Kidney epithelial cell (primary cell): ENCODE data around the gene EML1. TPM values are rescaled to one million over a fixed set of nuclear protein-coding genes. Genes with fewer than 3 reads are reported as not detected.

ENCODE experiments used
- DNase-seq: peaks from one replicate; pipeline ENCODE4 v3.0.0-alpha.2; 2010; ENCODE audit warnings: low read depth
- H3K27me3 ChIP-seq: 2 replicates; pipeline ENCODE4 v1.6.0; 2011; ENCODE audit warnings: low read length; ENCODE audit not compliant: control insufficient read depth, insufficient read depth
- H3K36me3 ChIP-seq: 2 replicates; pipeline ENCODE4 v1.5.1; 2011; ENCODE audit warnings: low read length; ENCODE audit not compliant: control insufficient read depth, insufficient read depth
- H3K4me3 ChIP-seq: 2 replicates; pipeline ENCODE4 v1.5.1; 2011; ENCODE audit warnings: low read depth, mild to moderate bottlenecking, control low read depth, low read length
- total RNA-seq: library from RNA; depleted of rRNA; stranded (reverse); fragments of >200 nt; gene quantifications from 2 replicates; pipeline ENCODE4 v1.2.3, GENCODE V29; 2015
- TF ChIP-seq, protein P1 (sequence below): IDR thresholded peaks from 2 replicates; pipeline ENCODE4 v1.5.1; 2011; ENCODE audit warnings: mild to moderate bottlenecking, moderate library complexity, low read length, control low read depth, inconsistent platforms; ENCODE audit not compliant: insufficient read depth, poor library complexity, severe bottlenecking

Gene EML1
- total RNA-seq, 1 donor from 2014 or later = 11.6 TPM

- TF ChIP-seq, protein P1, sequence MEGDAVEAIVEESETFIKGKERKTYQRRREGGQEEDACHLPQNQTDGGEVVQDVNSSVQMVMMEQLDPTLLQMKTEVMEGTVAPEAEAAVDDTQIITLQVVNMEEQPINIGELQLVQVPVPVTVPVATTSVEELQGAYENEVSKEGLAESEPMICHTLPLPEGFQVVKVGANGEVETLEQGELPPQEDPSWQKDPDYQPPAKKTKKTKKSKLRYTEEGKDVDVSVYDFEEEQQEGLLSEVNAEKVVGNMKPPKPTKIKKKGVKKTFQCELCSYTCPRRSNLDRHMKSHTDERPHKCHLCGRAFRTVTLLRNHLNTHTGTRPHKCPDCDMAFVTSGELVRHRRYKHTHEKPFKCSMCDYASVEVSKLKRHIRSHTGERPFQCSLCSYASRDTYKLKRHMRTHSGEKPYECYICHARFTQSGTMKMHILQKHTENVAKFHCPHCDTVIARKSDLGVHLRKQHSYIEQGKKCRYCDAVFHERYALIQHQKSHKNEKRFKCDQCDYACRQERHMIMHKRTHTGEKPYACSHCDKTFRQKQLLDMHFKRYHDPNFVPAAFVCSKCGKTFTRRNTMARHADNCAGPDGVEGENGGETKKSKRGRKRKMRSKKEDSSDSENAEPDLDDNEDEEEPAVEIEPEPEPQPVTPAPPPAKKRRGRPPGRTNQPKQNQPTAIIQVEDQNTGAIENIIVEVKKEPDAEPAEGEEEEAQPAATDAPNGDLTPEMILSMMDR = no peak
- Histone ChIP-seq H3K27me3 (no peaks in the 10 kb centered on the region), H3K36me3 (no peaks in the 10 kb centered on the region), H3K4me3 (no peak overlapping the region)
- no peak for DNase-seq
Observed at GRCh38 chr14:99769123-99769522, 24.1 kb upstream of the EML1 start.

GRCh38 chr14:99769799-99770198 is 23.4 kb upstream of the EML1 start:
- no peaks in the 10 kb centered on the region for H3K36me3 ChIP-seq
- no peak for DNase-seq
- TF ChIP-seq, protein P1 = no peak
- H3K27me3 ChIP-seq = no peaks in the 10 kb centered on the region
- no peak overlapping the region for H3K4me3 ChIP-seq

GRCh38 chr14:99772371-99773283 is 20.6 kb upstream of the EML1 start:
- no peak overlapping the region for H3K4me3 ChIP-seq
- no peak for DNase-seq
- H3K36me3 ChIP-seq = no peaks in the 10 kb centered on the region
- TF ChIP-seq, protein P1 = no peak
- no peaks in the 10 kb centered on the region for H3K27me3 ChIP-seq

- Histone ChIP-seq H3K27me3 (no peaks in the 10 kb centered on the region), H3K4me3 (no peak overlapping the region), H3K36me3 (no peaks in the 10 kb centered on the region)
- DNase-seq = no peak
- TF ChIP-seq, protein P1 = no peak
Observed at GRCh38 chr14:99773521-99774497, 19.4 kb upstream of the EML1 start.

- no peak overlapping the region for H3K4me3 ChIP-seq
- H3K27me3 ChIP-seq = no peaks in the 10 kb centered on the region
- TF ChIP-seq, protein P1 = no peak
- no peaks in the 10 kb centered on the region for H3K36me3 ChIP-seq
- no peak for DNase-seq
Observed at GRCh38 chr14:99774556-99775307, 18.5 kb upstream of the EML1 start.
